OCI-LY1 (cell line): Measurements from ENCODE around the gene MIP.
A peak's percentile ranks its signal among the peaks of the same experiment; 100 is the strongest.

Source experiments
- H2AFZ ChIP-seq: fragments of 200-600 bp; sonication (generic), shearing (Covaris generic); 2 replicates; pipeline ENCODE4 v1.6.0; 2014; ENCODE audit warnings: antibody characterized with exemption, mild to moderate bottlenecking, low read length
- H3F3A ChIP-seq: fragments of 200-600 bp; sonication (generic), shearing (Covaris generic); 2 replicates; pipeline ENCODE4 v1.6.0; 2014; ENCODE audit warnings: mild to moderate bottlenecking, antibody characterized with exemption, low read length, moderate library complexity; ENCODE audit not compliant: insufficient read depth
- H3K27ac ChIP-seq: fragments of 200-600 bp; sonication (generic); 2 replicates; pipeline ENCODE4 v1.5.1; 2014; ENCODE audit warnings: low read length, mixed run types, mild to moderate bottlenecking, low read depth; ENCODE audit not compliant: poor library complexity, severe bottlenecking
- H3K27me3 ChIP-seq: fragments of 200-600 bp; sonication (generic); 2 replicates; pipeline ENCODE4 v1.6.0; 2014; ENCODE audit warnings: antibody characterized with exemption, mild to moderate bottlenecking, low read length, moderate library complexity; ENCODE audit not compliant: insufficient read depth
- H3K36me3 ChIP-seq: fragments of 200-600 bp; sonication (generic); 2 replicates; pipeline ENCODE4 v1.6.1; 2014; ENCODE audit warnings: mild to moderate bottlenecking, antibody characterized with exemption, low read length, moderate library complexity, mixed read lengths; ENCODE audit not compliant: insufficient read depth
- H3K4me1 ChIP-seq: fragments of 200-600 bp; sonication (generic); 2 replicates; pipeline ENCODE4 v1.5.1; 2014; ENCODE audit warnings: mild to moderate bottlenecking, low read length, moderate library complexity; ENCODE audit not compliant: insufficient read depth, severe bottlenecking
- H3K4me2 ChIP-seq: fragments of 200-600 bp; sonication (generic), shearing (Covaris generic); 2 replicates; pipeline ENCODE4 v1.6.1; 2014; ENCODE audit warnings: low read length
- H3K4me3 ChIP-seq: fragments of 200-600 bp; sonication (generic); 2 replicates; pipeline ENCODE4 v1.5.1; 2014; ENCODE audit warnings: low read length, low read depth, mild to moderate bottlenecking, mixed read lengths; ENCODE audit not compliant: poor library complexity, severe bottlenecking
- H3K79me2 ChIP-seq: fragments of 200-600 bp; shearing (Covaris generic); 2 replicates; pipeline ENCODE4 v1.6.1; 2016; ENCODE audit warnings: mixed run types, low read length, mixed read lengths; ENCODE audit not compliant: insufficient read depth
- H3K9ac ChIP-seq: fragments of 200-600 bp; sonication (generic), shearing (Covaris generic); 2 replicates; pipeline ENCODE4 v1.6.1; 2014; ENCODE audit warnings: mild to moderate bottlenecking, low read length, mixed read lengths
- H3K9me2 ChIP-seq: fragments of 200-600 bp; sonication (generic), shearing (Covaris generic); 2 replicates; pipeline ENCODE4 v1.6.1; 2014; ENCODE audit warnings: low read depth, mild to moderate bottlenecking, low read length, mixed read lengths
- H3K9me3 ChIP-seq: fragments of 200-600 bp; shearing (Covaris generic); 2 replicates; pipeline ENCODE4 v1.6.1; 2014; ENCODE audit warnings: low read length, mixed read lengths
- H4K20me1 ChIP-seq: fragments of 200-600 bp; sonication (generic), shearing (Covaris generic); 2 replicates; pipeline ENCODE4 v1.6.0; 2016; ENCODE audit warnings: mild to moderate bottlenecking, low read length; ENCODE audit not compliant: insufficient read depth
- CTCF ChIP-seq: fragments of 200-600 bp; sonication (generic), shearing (Covaris generic); IDR thresholded peaks from 2 replicates; pipeline ENCODE4 v1.5.1; 2017; ENCODE audit warnings: mild to moderate bottlenecking, antibody characterized with exemption, low read length, moderate library complexity, mixed read lengths
- EZH2 ChIP-seq: fragments of 200-600 bp; sonication (generic), shearing (Covaris generic); IDR thresholded peaks from 2 replicates; pipeline ENCODE4 v1.8.0; 2017; ENCODE audit warnings: borderline replicate concordance, mixed run types, mild to moderate bottlenecking, antibody characterized with exemption, low read length, moderate library complexity, mixed read lengths

MIP gene

DNA sequence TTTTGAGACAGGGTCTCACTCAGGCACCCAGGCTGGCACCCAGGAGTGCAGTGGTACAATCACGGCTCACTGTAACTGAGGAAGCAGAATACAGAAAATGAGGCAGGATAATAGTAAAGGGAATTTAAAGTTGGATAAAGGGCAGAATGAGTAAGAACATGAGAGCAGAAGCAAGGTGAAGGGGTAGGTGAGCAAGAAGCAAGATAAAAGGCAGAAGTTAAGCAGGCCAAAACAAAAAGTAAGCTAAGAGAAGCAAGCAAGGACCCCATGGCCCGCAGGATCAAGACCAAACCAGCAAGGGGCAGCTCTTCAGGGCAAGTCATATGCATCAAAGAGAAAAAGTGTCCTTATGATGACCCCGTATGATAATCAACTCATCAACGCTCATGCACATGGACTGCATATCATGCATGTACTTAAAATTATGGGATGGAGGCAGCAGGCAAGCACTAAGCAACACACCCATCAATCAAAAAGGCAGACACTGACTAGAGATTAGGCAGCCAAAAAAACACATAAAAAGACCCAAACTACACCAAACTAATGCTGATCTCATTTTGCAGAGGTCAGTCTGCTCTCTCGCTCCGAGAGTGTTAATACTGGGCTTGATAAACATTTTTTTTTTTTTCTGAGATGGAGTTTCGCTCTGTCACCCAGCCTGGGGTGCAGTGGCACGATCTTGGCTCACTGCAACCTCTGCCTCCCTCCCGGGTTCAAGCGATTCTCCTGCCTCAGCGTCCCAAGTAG, 16.9 kb downstream of the MIP start:
- no peaks in the 10 kb centered on the region for H3K9me3 ChIP-seq
- no peak overlapping the region for H3K4me3 ChIP-seq
- no peaks in the 10 kb centered on the region for H3K27me3 ChIP-seq
- no peak overlapping the region for H2AFZ ChIP-seq
- H3K9me2 ChIP-seq: no peaks in the 10 kb centered on the region
- peaks cover 72% of the 10 kb centered on the region for H3K79me2 ChIP-seq
- peak overlapping the region; percentile 36 for H3K27ac ChIP-seq
- H3K36me3 ChIP-seq: peaks cover 42% of the 10 kb centered on the region
- TF ChIP-seq EZH2 (no peak), CTCF (no peak)
- no peaks in the 10 kb centered on the region for H3F3A ChIP-seq
- H3K4me2 ChIP-seq: no peak overlapping the region
- peaks cover 11% of the 10 kb centered on the region for H3K4me1 ChIP-seq
- no peak overlapping the region for H3K9ac ChIP-seq
- no peaks in the 10 kb centered on the region for H4K20me1 ChIP-seq

- H3K36me3 ChIP-seq: peaks cover 50% of the 10 kb centered on the region
Observed at GRCh38 chr12:56434828-56435227, 19.6 kb downstream of the MIP start.

GRCh38 chr12:56431850-56432249, 22.6 kb downstream of the MIP start:
- H3F3A ChIP-seq: no peaks in the 10 kb centered on the region
- no peaks in the 10 kb centered on the region for H3K27me3 ChIP-seq
- H3K36me3 ChIP-seq: peaks cover 73% of the 10 kb centered on the region
- no peak overlapping the region for H3K9ac ChIP-seq
- H2AFZ ChIP-seq: no peak overlapping the region
- H3K79me2 ChIP-seq: peaks cover 18% of the 10 kb centered on the region
- H3K4me2 ChIP-seq: no peak overlapping the region
- no peak overlapping the region for H3K27ac ChIP-seq
- no peaks in the 10 kb centered on the region for H4K20me1 ChIP-seq
- H3K4me1 ChIP-seq: no peaks in the 10 kb centered on the region
- no peaks in the 10 kb centered on the region for H3K9me3 ChIP-seq
- no peaks in the 10 kb centered on the region for H3K9me2 ChIP-seq
- TF ChIP-seq EZH2: no peak
- no peak for TF ChIP-seq CTCF
- H3K4me3 ChIP-seq: no peak overlapping the region

More at GRCh38 chr12:56434828-56435227, 19.6 kb downstream of the MIP start:
- Histone ChIP-seq H3K27me3 (no peaks in the 10 kb centered on the region), H4K20me1 (no peaks in the 10 kb centered on the region), H3K9me2 (no peaks in the 10 kb centered on the region), H3K4me2 (no peak overlapping the region), H3K27ac (no peak overlapping the region), H3K4me1 (peaks cover 11% of the 10 kb centered on the region), H3K4me3 (no peak overlapping the region), H2AFZ (no peak overlapping the region), H3K79me2 (peaks cover 47% of the 10 kb centered on the region), H3F3A (no peaks in the 10 kb centered on the region), H3K9ac (no peak overlapping the region), H3K9me3 (no peaks in the 10 kb centered on the region)
- TF ChIP-seq EZH2 (no peak), CTCF (no peak)
